ENCODE results near the gene IRX4.

Gene IRX4

GRCh38 chr5:1921711-1922110, 39.0 kb upstream of the IRX4 start:
- Histone ChIP-seq H3K9me3 (ENCODE audit: severe bottlenecking) (peaks cover 14% of the 10 kb centered on the region), H3K36me3 (no peaks in the 10 kb centered on the region), H3K27me3 (ENCODE audit: insufficient read depth, low read depth, severe bottlenecking) (peaks cover 95% of the 10 kb centered on the region), H3K4me3 (ENCODE audit: low read depth, low read length) (no peak overlapping the region), H3K27ac (no peak overlapping the region)
- TF ChIP-seq CTCF (IDR thresholded peaks at IDR 0.05; ENCODE audit: low read depth, low read length) = no peak
- DNase-seq = no peak

GRCh38 chr5:1919750-1920149, 37.0 kb upstream of the IRX4 start:
- H3K4me3 ChIP-seq (ENCODE audit: low read depth, low read length) = no peak overlapping the region
- no peak for TF ChIP-seq CTCF (IDR thresholded peaks at IDR 0.05; ENCODE audit: low read depth, low read length)
- H3K36me3 ChIP-seq = no peaks in the 10 kb centered on the region
- peaks cover 100% of the 10 kb centered on the region for H3K27me3 ChIP-seq (ENCODE audit: insufficient read depth, low read depth, severe bottlenecking)
- peaks cover 14% of the 10 kb centered on the region for H3K9me3 ChIP-seq (ENCODE audit: severe bottlenecking)
- no peak for DNase-seq
- no peak overlapping the region for H3K27ac ChIP-seq

DNA sequence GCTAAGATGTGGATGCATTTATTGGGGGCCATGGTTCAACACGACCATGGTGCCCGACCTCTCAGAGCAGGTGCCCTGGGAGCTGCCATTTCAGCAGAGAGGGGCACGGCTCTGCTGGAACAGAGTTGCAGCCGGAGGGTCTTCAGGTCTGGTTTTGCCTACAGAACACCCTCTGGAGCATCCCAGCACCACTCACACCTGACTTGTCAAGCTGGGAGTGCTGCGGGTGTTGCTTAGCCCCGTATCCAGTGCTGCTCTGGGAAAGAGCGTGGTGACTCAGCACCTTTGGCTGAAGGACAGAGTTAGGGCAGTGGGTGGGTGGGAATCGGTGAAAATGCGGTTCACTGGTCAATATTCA, 36.5 kb upstream of the IRX4 start:
- peaks cover 14% of the 10 kb centered on the region for H3K9me3 ChIP-seq (ENCODE audit: severe bottlenecking)
- H3K27ac ChIP-seq = no peak overlapping the region
- TF ChIP-seq CTCF (IDR thresholded peaks at IDR 0.05; ENCODE audit: low read depth, low read length) = no peak
- peaks cover 100% of the 10 kb centered on the region for H3K27me3 ChIP-seq (ENCODE audit: insufficient read depth, low read depth, severe bottlenecking)
- no peak for DNase-seq
- H3K4me3 ChIP-seq (ENCODE audit: low read depth, low read length) = no peak overlapping the region
- H3K36me3 ChIP-seq = no peaks in the 10 kb centered on the region

DNA sequence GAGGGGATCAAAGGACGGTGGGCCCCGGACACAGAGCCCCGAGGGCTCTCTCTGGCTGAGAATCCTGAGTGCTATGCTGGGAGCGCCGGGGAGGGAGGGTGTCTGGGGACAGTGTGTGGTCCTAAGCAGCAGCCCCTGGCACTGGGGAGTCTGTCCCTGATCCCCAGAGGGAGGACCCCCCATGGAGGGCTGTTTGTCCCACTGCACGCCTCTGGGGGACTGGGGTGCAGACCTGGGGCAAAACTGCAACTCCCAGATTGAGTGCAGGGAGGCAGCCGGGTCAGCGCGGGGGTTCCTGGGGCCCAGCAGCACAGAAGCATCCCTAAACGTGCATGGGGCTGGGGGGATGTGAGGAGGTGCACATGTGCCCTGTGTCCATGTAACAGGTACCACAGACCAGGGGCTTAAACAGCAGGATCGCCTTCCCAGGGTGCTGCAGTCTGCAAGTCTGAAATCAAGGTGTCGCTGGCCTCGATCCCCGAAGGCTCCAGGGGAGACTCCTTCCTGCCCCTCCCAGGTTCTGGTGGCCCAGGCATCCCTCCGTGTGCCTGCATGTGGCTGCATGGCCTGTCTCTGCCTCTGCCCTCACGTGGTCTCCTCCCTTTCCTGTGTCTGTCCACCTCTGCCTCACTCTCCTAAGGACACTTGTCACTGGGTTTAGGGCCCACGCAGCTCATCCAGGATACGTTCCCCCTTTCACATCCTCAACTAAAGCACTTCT, 35.9 kb upstream of the IRX4 start:
- Histone ChIP-seq H3K36me3 (no peaks in the 10 kb centered on the region), H3K4me3 (ENCODE audit: low read depth, low read length) (no peak overlapping the region), H3K27me3 (ENCODE audit: insufficient read depth, low read depth, severe bottlenecking) (peaks cover 100% of the 10 kb centered on the region), H3K27ac (no peak overlapping the region), H3K9me3 (ENCODE audit: severe bottlenecking) (peaks cover 14% of the 10 kb centered on the region)
- no peak for DNase-seq
- TF ChIP-seq CTCF (IDR thresholded peaks at IDR 0.05; ENCODE audit: low read depth, low read length) = no peak

DNA sequence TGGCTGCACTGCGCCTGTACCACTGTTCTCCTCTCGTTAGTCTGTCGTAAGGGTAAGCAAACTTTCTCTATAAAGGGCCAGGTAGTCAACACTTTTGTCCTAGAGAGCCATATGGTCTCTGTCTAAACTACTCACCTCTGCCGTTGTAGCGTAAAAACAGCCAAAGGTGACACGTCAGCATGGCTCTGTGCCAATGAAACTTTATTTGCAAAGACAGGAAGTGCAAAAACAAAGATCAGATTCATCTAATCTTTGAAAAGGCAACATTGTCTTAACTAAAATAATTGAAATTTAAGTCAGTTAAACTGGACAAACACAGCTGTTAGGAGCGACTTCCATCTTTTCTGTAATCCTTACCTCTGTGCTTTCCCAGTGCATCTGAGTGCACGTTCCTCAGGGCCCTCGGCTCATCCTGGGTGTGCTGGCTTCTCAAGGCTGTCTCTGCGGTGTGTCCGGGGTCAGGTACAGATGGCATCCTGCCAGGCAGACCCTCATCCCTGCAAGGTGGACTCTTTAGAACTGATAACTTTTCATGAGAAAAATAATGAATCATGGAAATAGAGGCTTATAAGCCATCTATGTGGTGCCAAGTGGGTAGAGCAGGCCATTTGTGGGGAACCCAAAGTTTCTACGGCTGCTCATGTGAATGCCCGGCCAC, 35.2 kb upstream of the IRX4 start:
- Histone ChIP-seq H3K9me3 (ENCODE audit: severe bottlenecking) (peaks cover 14% of the 10 kb centered on the region), H3K36me3 (no peaks in the 10 kb centered on the region), H3K27ac (no peak overlapping the region), H3K4me3 (ENCODE audit: low read depth, low read length) (no peak overlapping the region), H3K27me3 (ENCODE audit: insufficient read depth, low read depth, severe bottlenecking) (peaks cover 100% of the 10 kb centered on the region)
- no peak for TF ChIP-seq CTCF (IDR thresholded peaks at IDR 0.05; ENCODE audit: low read depth, low read length)
- no peak for DNase-seq
